H9 (cell line): ENCODE measurements around the gene DDX1. TPM values are rescaled to one million over a fixed set of nuclear protein-coding genes. Genes with fewer than 3 reads are reported as not detected.

Experiments used
- DNase-seq: peaks from one replicate; pipeline ENCODE4 v3.0.0-alpha.2; 2017
- H2AFZ ChIP-seq: one replicate; pipeline ENCODE4 v1.6.1; 2013; ENCODE audit warnings: mild to moderate bottlenecking, low read length, control low read depth, moderate library complexity
- H2AK5ac ChIP-seq: 2 replicates; pipeline ENCODE4 v1.6.1; 2013; ENCODE audit warnings: low read length, control low read depth, mixed read lengths; ENCODE audit not compliant: insufficient read length
- H2BK120ac ChIP-seq: one replicate; pipeline ENCODE4 v1.6.1; 2013; ENCODE audit warnings: low read depth, mild to moderate bottlenecking, low read length, control low read depth, inconsistent platforms; ENCODE audit not compliant: poor library complexity, severe bottlenecking
- H2BK12ac ChIP-seq: 2 replicates; pipeline ENCODE4 v1.6.1; 2013; ENCODE audit warnings: low read length, control low read depth, mixed read lengths, low read depth; ENCODE audit not compliant: insufficient read length
- H2BK15ac ChIP-seq: 2 replicates; pipeline ENCODE4 v1.6.1; 2013; ENCODE audit warnings: low read depth, low read length, control low read depth
- H2BK20ac ChIP-seq: one replicate; pipeline ENCODE4 v1.6.1; 2013; ENCODE audit warnings: low read depth, mild to moderate bottlenecking, low read length, control low read depth, inconsistent platforms; ENCODE audit not compliant: poor library complexity, severe bottlenecking
- H2BK5ac ChIP-seq: 2 replicates; pipeline ENCODE4 v1.6.1; 2013; ENCODE audit warnings: low read length, control low read depth, mixed read lengths; ENCODE audit not compliant: insufficient read length
- H3K14ac ChIP-seq: 2 replicates; pipeline ENCODE4 v1.6.1; 2013; ENCODE audit warnings: low read length, control low read depth; ENCODE audit not compliant: insufficient read depth
- H3K18ac ChIP-seq: 2 replicates; pipeline ENCODE4 v1.6.1; 2013; ENCODE audit warnings: low read depth, mild to moderate bottlenecking, mixed read lengths, low read length, control low read depth; ENCODE audit not compliant: insufficient read length
- H3K23ac ChIP-seq: 2 replicates; pipeline ENCODE4 v1.6.1; 2013; ENCODE audit warnings: low read length, control low read depth, mixed read lengths, low read depth; ENCODE audit not compliant: insufficient read length
- H3K23me2 ChIP-seq: 2 replicates; pipeline ENCODE4 v1.6.1; 2013; ENCODE audit warnings: low read depth, mild to moderate bottlenecking, mixed read lengths, low read length, control low read depth; ENCODE audit not compliant: insufficient read length, poor library complexity, severe bottlenecking
- H3K27ac ChIP-seq: 2 replicates; pipeline ENCODE4 v1.5.1; 2013; ENCODE audit warnings: low read length, control low read depth, mixed read lengths, low read depth; ENCODE audit not compliant: insufficient read length
- H3K27me3 ChIP-seq: 2 replicates; pipeline ENCODE4 v1.6.1; 2013; ENCODE audit warnings: low read length, control low read depth, inconsistent platforms; ENCODE audit not compliant: insufficient read depth
- H3K4ac ChIP-seq: 2 replicates; pipeline ENCODE4 v1.6.1; 2013; ENCODE audit warnings: low read depth, mild to moderate bottlenecking, control low read depth, inconsistent platforms, low read length, moderate library complexity
- H3K4me1 ChIP-seq: 2 replicates; pipeline ENCODE4 v1.6.1; 2013; ENCODE audit warnings: low read length, control low read depth, inconsistent platforms; ENCODE audit not compliant: insufficient read depth
- H3K4me2 ChIP-seq: 2 replicates; pipeline ENCODE4 v1.6.1; 2013; ENCODE audit warnings: low read length, control low read depth, mixed read lengths; ENCODE audit not compliant: insufficient read length, insufficient read depth
- H3K56ac ChIP-seq: 2 replicates; pipeline ENCODE4 v1.6.1; 2013; ENCODE audit warnings: low read depth, mild to moderate bottlenecking, mixed read lengths, low read length, control low read depth; ENCODE audit not compliant: insufficient read length
- H3K79me1 ChIP-seq: 2 replicates; pipeline ENCODE4 v1.6.1; 2013; ENCODE audit warnings: low read depth, mild to moderate bottlenecking, moderate library complexity, low read length, control low read depth, inconsistent platforms; ENCODE audit not compliant: insufficient read depth, poor library complexity, severe bottlenecking
- H3K79me2 ChIP-seq: 2 replicates; pipeline ENCODE4 v1.6.1; 2013; ENCODE audit warnings: low read length, control low read depth, inconsistent platforms; ENCODE audit not compliant: insufficient read depth
- H3K9ac ChIP-seq: 2 replicates; pipeline ENCODE4 v1.6.1; 2013; ENCODE audit warnings: low read length, control low read depth, mixed read lengths; ENCODE audit not compliant: insufficient read length; ENCODE audit errors: extremely low read depth
- H3K9me3 ChIP-seq: one replicate; pipeline ENCODE4 v1.6.1; 2013; ENCODE audit warnings: low read depth, low read length, inconsistent platforms; ENCODE audit not compliant: control insufficient read depth
- H3T11ph ChIP-seq: one replicate; pipeline ENCODE4 v1.6.1; 2013; ENCODE audit warnings: mild to moderate bottlenecking, low read length, control low read depth, inconsistent platforms
- H4K20me1 ChIP-seq: one replicate; pipeline ENCODE4 v1.6.1; 2013; ENCODE audit not compliant: control insufficient read depth, insufficient read length, insufficient read depth
- H4K5ac ChIP-seq: 2 replicates; pipeline ENCODE4 v1.6.1; 2013; ENCODE audit warnings: low read depth, mild to moderate bottlenecking, mixed read lengths, low read length, control low read depth; ENCODE audit not compliant: insufficient read length
- H4K8ac ChIP-seq: replicated peaks from 2 replicates; pipeline ENCODE4 v1.6.1; 2013; ENCODE audit warnings: low read length, control low read depth, mixed read lengths, low read depth; ENCODE audit not compliant: insufficient read length
- H4K91ac ChIP-seq: 2 replicates; pipeline ENCODE4 v1.6.1; 2013; ENCODE audit warnings: low read depth, mild to moderate bottlenecking, moderate library complexity, mixed read lengths, low read length, control low read depth; ENCODE audit not compliant: insufficient read length
- H3K27ac Mint-ChIP-seq, 3 experiments: 2 replicates in 2 of 3; 3 replicates in 1 of 3; pipeline ENCODE4 v1.8.0; 2020 to 2021; ENCODE audit warnings: mixed read lengths in 3 of 3, mild to moderate bottlenecking in 1 of 3, moderate library complexity in 1 of 3
- H3K27me3 Mint-ChIP-seq: 2 replicates; pipeline ENCODE4 v1.8.0; 2021; ENCODE audit warnings: low read depth, mild to moderate bottlenecking, moderate library complexity, mixed read lengths
- H3K36me3 Mint-ChIP-seq, 3 experiments: 2 replicates in 2 of 3; 3 replicates in 1 of 3; pipeline ENCODE4 v1.8.0; 2020 to 2021; ENCODE audit warnings: low read depth in 3 of 3, mixed read lengths in 3 of 3; ENCODE audit not compliant: insufficient read depth in 1 of 3
- H3K4me1 Mint-ChIP-seq, 2 experiments: 2 replicates each; pipeline ENCODE4 v1.8.0; 2020; ENCODE audit warnings: mixed read lengths in 2 of 2
- H3K4me3 Mint-ChIP-seq, 2 experiments: 2 replicates in 1 of 2; 3 replicates in 1 of 2; pipeline ENCODE4 v1.8.0; 2020 to 2021; ENCODE audit warnings: mild to moderate bottlenecking in 2 of 2, mixed read lengths in 2 of 2, moderate library complexity in 1 of 2
- H3K9me3 Mint-ChIP-seq, 2 experiments: 2 replicates in 1 of 2; 3 replicates in 1 of 2; pipeline ENCODE4 v1.8.0; 2020; ENCODE audit warnings: mild to moderate bottlenecking in 2 of 2, mixed read lengths in 2 of 2, moderate library complexity in 1 of 2
- WGBS: extraction: QIAGEN DNeasy Blood & Tissue Kit; methylation state at CpG from one replicate; pipeline ENCODE4 v1.1.7; 2013; ENCODE audit warnings: missing lambda C conversion rate, low lambda C conversion rate, mixed read lengths; ENCODE audit not compliant: insufficient read length; ENCODE audit errors: extremely low coverage; 5-methylcytosine and 5-hydroxymethylcytosine counted together
- total RNA-seq: library from RNA; stranded (reverse); gene quantifications from 2 replicates; pipeline ENCODE4 v1.2.1, GENCODE V29; 2021
- TF ChIP-seq, protein P1 (sequence below): fragments of 200-600 bp; sonication (generic); conservative IDR thresholded peaks from 3 replicates; pipeline ENCODE4 v1.8.0; 2021; ENCODE audit warnings: antibody characterized with exemption, mild to moderate bottlenecking

Gene DDX1
- total RNA-seq, 1 experiment from 2014 or later = 120 TPM

DNA sequence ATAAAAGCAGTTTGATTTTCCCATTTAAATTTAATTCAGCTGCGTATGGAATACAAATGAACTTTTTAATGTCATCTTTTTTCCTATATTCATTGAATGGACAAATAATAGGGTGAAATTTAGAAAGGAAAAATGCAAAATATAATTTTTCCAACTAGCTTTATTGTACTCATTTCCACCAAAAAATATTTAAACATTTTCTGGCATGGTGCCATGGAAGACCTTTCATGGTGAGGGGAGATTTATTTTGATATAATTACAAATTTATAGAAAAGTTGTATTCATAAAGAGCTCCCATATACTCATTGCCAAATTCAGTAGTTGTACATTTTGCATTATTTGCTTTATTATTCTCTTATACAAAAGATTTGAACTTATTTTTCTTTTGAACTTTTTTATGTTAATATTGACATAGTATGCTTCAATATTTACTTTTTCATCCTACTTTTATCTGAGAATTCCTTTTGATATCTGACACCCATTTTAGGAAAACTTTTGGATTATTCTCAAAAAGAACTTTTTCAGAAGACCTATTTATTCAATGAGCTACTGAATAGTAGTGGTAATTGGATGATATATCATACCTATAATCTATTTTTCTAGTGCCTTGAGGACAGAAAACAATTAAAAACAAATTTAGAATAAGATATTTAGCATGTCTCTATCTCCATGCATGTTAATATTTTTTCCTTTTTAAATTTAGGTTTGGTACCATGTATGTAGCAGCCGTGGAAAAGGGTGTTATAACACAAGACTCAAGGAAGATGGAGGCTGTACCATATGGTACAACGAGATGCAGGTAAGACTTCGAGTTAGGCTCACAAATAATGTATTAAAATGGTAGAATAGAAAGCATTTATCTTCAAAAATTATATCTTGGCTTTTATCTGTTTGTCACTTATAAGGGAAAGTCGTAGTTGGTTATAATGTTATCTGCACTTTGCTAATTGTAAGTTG is 37.5 kb downstream of the DDX1 start:
- Histone ChIP-seq H3K79me2 (no peaks in the 10 kb centered on the region), H3K27ac (no peak overlapping the region), H2BK120ac (no peak overlapping the region), H3K23ac (no peak overlapping the region), H4K91ac (no peak overlapping the region), H3T11ph (no peak overlapping the region), H3K27me3 (no peaks in the 10 kb centered on the region), H2BK15ac (no peak overlapping the region), H3K4ac (no peak overlapping the region), H2AFZ (no peak overlapping the region), H3K14ac (no peak overlapping the region), H3K4me2 (no peak overlapping the region), H2AK5ac (no peak overlapping the region), H3K9ac (no peak overlapping the region), H2BK12ac (no peak overlapping the region), H3K23me2 (no peaks in the 10 kb centered on the region), H2BK5ac (no peak overlapping the region), H4K8ac (no peak overlapping the region), H3K4me1 (no peaks in the 10 kb centered on the region), H4K5ac (no peak overlapping the region), H2BK20ac (no peak overlapping the region), H3K56ac (no peak overlapping the region), H3K9me3 (no peaks in the 10 kb centered on the region), H3K79me1 (no peaks in the 10 kb centered on the region), H4K20me1 (no peaks in the 10 kb centered on the region), H3K18ac (no peak overlapping the region)
- no peak overlapping the region for H3K4me3 Mint-ChIP-seq
- H3K27me3 Mint-ChIP-seq = no peaks in the 10 kb centered on the region
- no peaks in the 10 kb centered on the region for H3K9me3 Mint-ChIP-seq
- H3K36me3 Mint-ChIP-seq = peaks cover 31 to 75% (median 73%) of the 10 kb centered on the region in 3 experiments; a peak in 6 of 7 replicates
- DNase-seq = no peak
- TF ChIP-seq, protein P1, sequence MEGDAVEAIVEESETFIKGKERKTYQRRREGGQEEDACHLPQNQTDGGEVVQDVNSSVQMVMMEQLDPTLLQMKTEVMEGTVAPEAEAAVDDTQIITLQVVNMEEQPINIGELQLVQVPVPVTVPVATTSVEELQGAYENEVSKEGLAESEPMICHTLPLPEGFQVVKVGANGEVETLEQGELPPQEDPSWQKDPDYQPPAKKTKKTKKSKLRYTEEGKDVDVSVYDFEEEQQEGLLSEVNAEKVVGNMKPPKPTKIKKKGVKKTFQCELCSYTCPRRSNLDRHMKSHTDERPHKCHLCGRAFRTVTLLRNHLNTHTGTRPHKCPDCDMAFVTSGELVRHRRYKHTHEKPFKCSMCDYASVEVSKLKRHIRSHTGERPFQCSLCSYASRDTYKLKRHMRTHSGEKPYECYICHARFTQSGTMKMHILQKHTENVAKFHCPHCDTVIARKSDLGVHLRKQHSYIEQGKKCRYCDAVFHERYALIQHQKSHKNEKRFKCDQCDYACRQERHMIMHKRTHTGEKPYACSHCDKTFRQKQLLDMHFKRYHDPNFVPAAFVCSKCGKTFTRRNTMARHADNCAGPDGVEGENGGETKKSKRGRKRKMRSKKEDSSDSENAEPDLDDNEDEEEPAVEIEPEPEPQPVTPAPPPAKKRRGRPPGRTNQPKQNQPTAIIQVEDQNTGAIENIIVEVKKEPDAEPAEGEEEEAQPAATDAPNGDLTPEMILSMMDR = no peak
- no peak overlapping the region for H3K27ac Mint-ChIP-seq
- no CpG with 5 or more reads among the region's 5 CpGs for WGBS
- H3K4me1 Mint-ChIP-seq = no peaks in the 10 kb centered on the region
